Measurements from ENCODE around the gene SHOX. TPM values are rescaled to one million over a fixed set of nuclear protein-coding genes. Genes with fewer than 3 reads are reported as not detected.

SHOX gene
- total and polyA plus RNA-seq, 12 donors = not detected

DNA sequence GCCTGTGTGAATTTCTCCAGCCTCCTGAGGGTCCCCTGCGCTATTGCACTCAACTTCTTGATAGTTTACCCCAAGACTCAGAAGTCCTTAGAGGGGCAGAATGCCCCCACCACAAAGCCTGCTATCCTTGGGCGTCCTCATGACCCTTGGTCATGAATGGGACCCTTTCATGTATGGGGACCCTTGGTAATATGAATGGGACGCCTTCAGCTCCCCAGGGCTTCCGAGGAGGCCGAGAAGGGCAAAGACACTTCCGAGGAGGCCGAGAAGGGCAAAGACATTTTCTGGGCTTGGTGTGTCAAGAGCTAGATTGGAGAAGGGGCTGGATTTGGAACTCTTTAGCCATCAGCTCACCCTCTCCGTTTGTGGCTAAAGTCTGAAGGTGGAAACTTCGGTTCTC is 8.6 kb downstream of the SHOX start:
- Histone ChIP-seq H3K36me3 (replicated peaks in 1 of 2) (no peaks in the 10 kb centered on the region), H3K27me3 (peaks cover 68% of the 10 kb centered on the region)
- peak in 2 of 7 donors; percentile 2 to 20 for DNase-seq

GRCh38 chrX:640641-641040 is 10.1 kb downstream of the SHOX start:
- Histone ChIP-seq H3K36me3 (replicated peaks in 1 of 2) (no peaks in the 10 kb centered on the region), H3K9me3 (replicated peaks in 1 of 3) (no peaks in the 10 kb centered on the region), H3K27ac (no peak overlapping the region), H3K4me3 (no peak overlapping the region), H3K4me1 (replicated peaks in 1 of 2) (no peaks in the 10 kb centered on the region), H3K27me3 (peaks cover 62% of the 10 kb centered on the region)
- TF ChIP-seq CTCF (IDR thresholded peaks at IDR 0.05) = no peak
- no peak for TF ChIP-seq POLR2A (IDR thresholded peaks at IDR 0.05)
- intact Hi-C loops (cut with DNase I) = no loop called here
- peak in 1 of 7 donors; percentile 9 for DNase-seq
- 7 to 12% (median 10%) methylated on average over 8 to 10 of the region's 10 CpGs for WGBS, 4 donors

More for the DNA sequence above, 8.6 kb downstream of the SHOX start:
- intact Hi-C loops (cut with DNase I) = no loop called here
- WGBS, 4 donors = 0 to 3% (median 1%) methylated on average over 2 to 9 of the region's 9 CpGs
- H3K4me3 ChIP-seq = no peak overlapping the region
- no peaks in the 10 kb centered on the region for H3K4me1 ChIP-seq (replicated peaks in 1 of 2)
- TF ChIP-seq POLR2A (IDR thresholded peaks at IDR 0.05) (no peak), CTCF (IDR thresholded peaks at IDR 0.05) (no peak)
- H3K9me3 ChIP-seq (replicated peaks in 1 of 3) = no peaks in the 10 kb centered on the region
- H3K27ac ChIP-seq = no peak overlapping the region

DNA sequence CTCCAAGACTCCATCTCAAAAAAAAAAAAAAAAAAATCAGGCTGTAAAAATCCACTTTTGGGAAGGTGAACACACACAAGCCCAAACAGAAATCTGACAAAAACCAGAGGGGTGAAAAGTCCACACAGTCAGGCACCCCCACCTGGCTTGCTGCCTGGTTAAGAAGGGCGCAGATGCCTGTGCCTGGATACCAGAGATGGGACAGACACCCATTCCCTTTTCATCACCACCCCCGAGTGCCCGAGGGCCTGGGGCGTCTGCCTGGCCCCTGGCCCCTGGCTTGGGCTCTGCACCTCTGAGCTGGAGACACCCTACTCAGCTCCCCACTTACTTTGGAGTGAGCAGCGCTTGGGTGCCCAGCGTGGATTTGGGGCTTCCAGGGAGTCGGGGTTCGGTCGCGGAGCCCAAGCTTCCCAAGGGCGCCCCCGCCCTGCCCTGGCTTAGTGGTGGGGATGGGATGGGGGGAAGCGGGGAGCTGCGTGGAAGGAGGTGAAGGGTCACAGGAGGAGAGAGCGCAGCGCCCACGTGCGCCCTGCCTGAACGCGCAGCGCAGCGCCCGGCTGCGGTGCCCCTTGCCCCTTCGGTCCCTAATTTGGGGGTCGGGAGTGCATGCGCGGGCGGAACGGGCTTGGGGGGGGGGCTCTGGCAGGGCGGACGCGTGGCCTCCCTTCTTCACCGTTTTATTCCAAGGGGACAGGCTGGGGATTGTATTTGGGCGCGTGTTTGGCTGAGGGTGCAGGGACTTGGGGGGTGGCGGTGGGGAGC is 11.3 kb downstream of the SHOX start:
- Histone ChIP-seq H3K36me3 (replicated peaks in 1 of 2) (no peaks in the 10 kb centered on the region), H3K9me3 (replicated peaks in 1 of 3) (no peaks in the 10 kb centered on the region), H3K27ac (no peak overlapping the region), H3K27me3 (peaks cover 61% of the 10 kb centered on the region), H3K4me1 (replicated peaks in 1 of 2) (no peaks in the 10 kb centered on the region), H3K4me3 (no peak overlapping the region)
- intact Hi-C loops (cut with DNase I) = no loop called here
- whole genome bisulfite sequencing, 4 donors = 2 to 6% (median 4%) methylated on average over 20 to 37 of the region's 37 CpGs
- TF ChIP-seq CTCF (IDR thresholded peaks at IDR 0.05) = no peak
- no peak for TF ChIP-seq POLR2A (IDR thresholded peaks at IDR 0.05)
- DNase-seq = peak in 1 of 7 donors; percentile 12

- intact Hi-C loops (cut with DNase I) = no loop called here
- no peak for TF ChIP-seq CTCF (IDR thresholded peaks at IDR 0.05)
- no peak for TF ChIP-seq POLR2A (IDR thresholded peaks at IDR 0.05)
- Histone ChIP-seq H3K36me3 (replicated peaks in 1 of 2) (no peaks in the 10 kb centered on the region), H3K27me3 (peaks cover 54% of the 10 kb centered on the region), H3K9me3 (replicated peaks in 1 of 3) (no peaks in the 10 kb centered on the region), H3K4me1 (replicated peaks in 1 of 2) (no peaks in the 10 kb centered on the region), H3K27ac (no peak overlapping the region), H3K4me3 (no peak overlapping the region)
- DNase-seq = peak in 2 of 7 donors; percentile 8 to 20
- 11 to 12% (median 11%) methylated on average over 10 to 24 of the region's 24 CpGs for WGBS, 4 donors
Measured at GRCh38 chrX:642436-643240, 12.0 kb downstream of the SHOX start.
